ENCODE data around the gene COQ5. TPM values are rescaled to one million over a fixed set of nuclear protein-coding genes. Genes with fewer than 3 reads are reported as not detected.

Gene COQ5
- total RNA-seq, 4 donors from 2014 or later: 22.6 to 40.4 (median 28.6) TPM

DNA sequence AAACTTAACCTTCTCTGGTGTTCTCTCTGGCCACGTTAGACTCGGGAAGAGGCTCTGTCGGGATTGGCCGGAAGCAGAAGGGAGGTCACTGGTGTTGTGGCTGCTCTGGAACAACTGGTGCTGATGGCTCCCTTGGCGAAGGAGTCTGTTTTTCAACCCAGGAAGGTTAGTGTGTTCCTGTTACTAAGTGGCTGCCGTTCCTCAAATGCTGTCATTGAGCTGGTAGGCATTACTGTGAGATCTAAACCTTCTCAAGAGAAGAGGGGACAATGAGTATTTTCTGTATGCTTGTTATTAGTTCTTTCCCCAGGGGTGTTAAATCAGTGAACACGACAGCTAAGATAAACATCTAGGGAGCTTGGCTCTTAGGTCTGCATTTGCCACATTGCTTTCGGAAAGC, 33.9 kb upstream of the COQ5 start:
- Histone ChIP-seq H3K36me3 (peaks cover 0 to 95% (median 0%) of the 10 kb centered on the region in 3 donors), H3K4me3 (no peak overlapping the region), H3K9me3 (no peaks in the 10 kb centered on the region), H3K4me1 (peaks cover 0 to 6% (median 0%) of the 10 kb centered on the region in 4 donors), H3K27ac (peak overlapping the region in 1 of 4 donors; percentile 67), H3K27me3 (no peaks in the 10 kb centered on the region)
- TF ChIP-seq CTCF (IDR thresholded peaks at IDR 0.05) (no peak), POLR2A (IDR thresholded peaks at IDR 0.05) (no peak)
- DNase-seq: no peak

DNA sequence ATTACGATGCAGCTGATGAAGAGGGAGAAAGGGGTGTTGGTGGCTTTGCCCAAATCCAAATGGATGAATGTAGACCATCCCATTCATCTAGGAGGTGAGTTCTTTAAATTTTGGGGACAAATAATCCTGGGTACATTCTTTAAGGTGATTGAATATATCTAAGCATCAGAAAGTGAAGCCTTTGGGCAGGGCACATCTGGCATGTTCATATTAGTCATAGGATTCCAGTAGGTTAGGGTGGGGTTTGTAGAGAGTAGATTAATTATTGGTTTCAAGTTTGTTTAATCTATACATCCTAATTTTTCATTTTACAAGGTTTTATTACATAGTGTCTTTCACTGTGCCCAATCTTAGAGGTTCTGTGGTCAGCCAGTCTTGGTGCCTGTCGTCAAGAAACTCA, 28.6 kb upstream of the COQ5 start:
- H3K36me3 ChIP-seq: peaks cover 0 to 80% (median 5%) of the 10 kb centered on the region in 3 donors

DNA sequence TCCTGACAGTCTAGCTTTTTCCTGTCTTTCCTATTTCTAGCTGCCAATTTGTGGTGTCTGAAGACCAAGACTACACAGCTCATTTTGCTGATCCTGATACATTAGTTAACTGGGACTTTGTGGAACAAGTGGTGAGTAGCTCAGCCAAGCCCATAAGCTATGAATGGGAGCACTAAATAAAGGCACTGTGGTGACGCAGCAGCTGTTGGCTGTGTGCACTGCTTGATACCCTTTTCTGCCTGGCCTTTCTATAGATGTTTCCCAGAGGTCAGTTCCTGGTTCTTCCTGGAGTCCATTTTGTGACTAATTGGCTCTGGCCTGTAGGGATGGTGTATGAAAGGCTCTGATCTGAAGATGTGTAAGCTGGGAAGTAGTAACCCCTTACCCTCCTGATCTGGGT, 25.7 kb upstream of the COQ5 start:
- H3K36me3 ChIP-seq: peaks cover 0 to 55% (median 5%) of the 10 kb centered on the region in 3 donors
- TF ChIP-seq POLR2A (IDR thresholded peaks at IDR 0.05) (no peak), CTCF (IDR thresholded peaks at IDR 0.05) (no peak)
- no peaks in the 10 kb centered on the region for H3K9me3 ChIP-seq
- H3K27me3 ChIP-seq: no peaks in the 10 kb centered on the region
- peaks cover 0 to 30% (median 6%) of the 10 kb centered on the region in 4 donors for H3K4me1 ChIP-seq
- no peak overlapping the region for H3K27ac ChIP-seq
- no peak for DNase-seq
- H3K4me3 ChIP-seq: no peak overlapping the region

More for the DNA sequence above, 28.6 kb upstream of the COQ5 start:
- Histone ChIP-seq H3K4me3 (no peak overlapping the region), H3K4me1 (peaks cover 0 to 5% (median 0%) of the 10 kb centered on the region in 4 donors), H3K27me3 (no peaks in the 10 kb centered on the region), H3K27ac (no peak overlapping the region), H3K9me3 (no peaks in the 10 kb centered on the region)
- no peak for TF ChIP-seq POLR2A (IDR thresholded peaks at IDR 0.05)
- no peak for TF ChIP-seq CTCF (IDR thresholded peaks at IDR 0.05)
- no peak for DNase-seq

GRCh38 chr12:120546050-120546386, 17.1 kb upstream of the COQ5 start:
- Histone ChIP-seq H3K4me3 (no peak overlapping the region), H3K36me3 (peaks cover 0 to 56% (median 0%) of the 10 kb centered on the region in 3 donors), H3K9me3 (no peaks in the 10 kb centered on the region), H3K27me3 (no peaks in the 10 kb centered on the region), H3K4me1 (peaks cover 0 to 36% (median 0%) of the 10 kb centered on the region in 4 donors), H3K27ac (no peak overlapping the region)
- TF ChIP-seq POLR2A (IDR thresholded peaks at IDR 0.05) (no peak), CTCF (IDR thresholded peaks at IDR 0.05) (no peak)
- DNase-seq: no peak

- Histone ChIP-seq H3K4me3 (no peak overlapping the region), H3K36me3 (peaks cover 0 to 54% (median 0%) of the 10 kb centered on the region in 3 donors), H3K27ac (no peak overlapping the region), H3K9me3 (no peaks in the 10 kb centered on the region), H3K27me3 (no peaks in the 10 kb centered on the region), H3K4me1 (peaks cover 0 to 36% (median 0%) of the 10 kb centered on the region in 4 donors)
- no peak for DNase-seq
- no peak for TF ChIP-seq CTCF (IDR thresholded peaks at IDR 0.05)
- TF ChIP-seq POLR2A (IDR thresholded peaks at IDR 0.05): no peak
These were observed 15.7 kb upstream of the COQ5 start for GRCh38 chr12:120544691-120545090.

DNA sequence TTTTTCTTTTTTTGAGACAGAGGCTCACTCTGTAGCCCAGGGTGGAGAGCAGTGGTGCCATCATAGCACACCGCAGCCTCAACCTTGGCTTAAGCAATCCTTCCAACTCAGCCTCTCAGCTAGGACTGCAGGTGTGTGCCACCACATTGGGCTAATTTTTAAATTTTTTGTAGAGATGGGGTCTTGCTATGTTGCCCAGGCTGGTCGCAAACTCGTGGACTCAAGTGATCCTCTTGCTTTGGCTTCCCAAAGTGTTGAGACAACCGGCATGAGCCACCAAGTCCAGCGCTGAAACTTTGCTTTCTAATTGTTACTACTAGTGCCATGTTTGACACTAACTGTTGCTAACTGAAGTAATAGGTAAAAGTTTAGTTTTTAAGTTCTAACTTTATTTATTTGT, 13.2 kb upstream of the COQ5 start:
- no peaks in the 10 kb centered on the region for H3K27me3 ChIP-seq
- H3K4me1 ChIP-seq: peaks cover 5 to 55% (median 15%) of the 10 kb centered on the region in 4 donors
- no peak overlapping the region for H3K4me3 ChIP-seq
- DNase-seq: no peak
- TF ChIP-seq POLR2A (IDR thresholded peaks at IDR 0.05) (no peak), CTCF (IDR thresholded peaks at IDR 0.05) (no peak)
- no peaks in the 10 kb centered on the region for H3K9me3 ChIP-seq
- peaks cover 0 to 29% (median 0%) of the 10 kb centered on the region in 3 donors for H3K36me3 ChIP-seq
- H3K27ac ChIP-seq: no peak overlapping the region
